GM18873 (cell line): ENCODE data around the gene ITGAE.

ENCODE experiments used
- ATAC-seq: cut with Tn5 transposase; IDR thresholded peaks from one replicate; pipeline ENCODE4 v1.9.1; 2021; ENCODE audit warnings: mild to moderate bottlenecking, moderate library complexity, moderate number of reproducible peaks; ENCODE audit not compliant: unreplicated experiment, low FRiP score

ITGAE gene

GRCh38 chr17:3762922-3763776 is 37.8 kb downstream of the ITGAE start:
- ATAC-seq, result no peak

GRCh38 chr17:3761918-3762380 is 39.0 kb downstream of the ITGAE start:
- ATAC-seq, result no peak

GRCh38 chr17:3761036-3761917 is 39.7 kb downstream of the ITGAE start:
- ATAC-seq, result no peak

DNA sequence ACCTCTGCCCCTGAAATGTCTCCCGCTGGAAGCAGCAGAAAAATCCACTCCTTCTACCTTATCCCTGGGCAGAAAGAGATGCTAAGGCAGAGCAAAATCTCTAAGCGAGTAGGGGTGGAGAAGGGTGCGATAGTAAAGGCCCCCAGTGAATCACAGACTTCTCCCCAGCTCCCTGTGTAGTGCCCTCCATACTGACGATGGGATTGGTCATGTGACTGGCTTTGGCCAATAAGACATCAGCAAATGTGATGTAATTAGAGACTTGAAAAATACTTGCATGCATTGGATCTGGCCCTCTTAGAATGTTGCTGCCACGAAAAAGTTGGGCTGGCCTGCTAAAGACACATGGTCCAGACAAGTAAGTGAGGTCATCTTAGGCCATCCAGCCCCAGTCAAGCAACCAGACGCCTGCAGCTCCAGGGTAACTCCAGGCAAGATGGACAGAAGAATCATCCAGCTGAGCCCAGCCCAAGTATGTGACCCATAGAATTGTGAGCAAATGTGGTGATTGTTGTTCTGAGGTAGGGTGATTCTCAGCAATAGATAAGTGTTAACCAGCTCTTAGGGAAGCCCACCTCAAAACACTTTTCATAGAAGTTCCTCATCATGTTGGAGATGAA is 41.3 kb downstream of the ITGAE start:
- no peak for ATAC-seq

GRCh38 chr17:3755335-3756030 is 45.5 kb downstream of the ITGAE start:
- no peak for ATAC-seq

DNA sequence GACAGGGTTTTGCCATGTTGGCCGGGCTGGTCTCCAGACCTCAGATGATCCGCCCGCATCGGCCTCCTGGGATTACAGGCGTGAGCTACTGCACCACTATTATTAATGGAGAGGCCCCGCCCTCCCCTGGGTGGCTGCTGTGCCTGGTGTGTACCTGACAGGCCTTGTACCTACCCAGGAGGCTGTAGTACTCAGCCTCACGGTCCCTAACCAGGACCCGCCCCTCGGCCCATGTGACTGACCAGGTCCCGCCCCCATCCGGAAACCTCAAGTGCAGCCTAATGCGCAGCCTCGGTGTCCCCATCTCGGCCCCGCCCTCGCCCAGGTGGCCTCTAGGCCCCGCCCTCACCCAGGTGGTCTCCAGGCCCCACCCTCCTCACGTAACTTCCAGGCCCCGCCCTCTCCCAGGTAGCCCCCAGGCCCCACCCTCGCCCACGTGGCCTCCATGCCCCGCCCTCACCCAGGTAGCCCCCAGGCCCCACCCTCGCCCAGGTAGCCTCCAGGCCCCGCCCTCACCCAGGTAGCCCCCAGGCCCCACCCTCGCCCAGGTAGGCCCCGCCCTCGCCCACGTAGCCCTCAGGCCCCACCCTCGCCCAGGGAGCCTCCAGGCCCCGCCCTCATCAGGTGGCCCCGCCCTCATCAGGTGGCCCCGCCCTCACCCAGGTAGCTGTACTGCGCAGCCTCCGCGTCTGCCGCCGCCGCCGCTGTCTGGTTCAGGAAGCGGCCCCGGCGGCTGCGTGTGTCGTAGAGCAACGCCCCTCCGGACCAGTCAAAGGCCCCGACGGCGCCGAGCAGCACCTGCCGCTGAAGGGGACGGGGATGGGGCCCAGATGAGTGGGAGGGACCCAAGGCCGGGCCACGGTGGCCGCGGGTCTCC is 46.3 kb downstream of the ITGAE start:
- no peak for ATAC-seq

DNA sequence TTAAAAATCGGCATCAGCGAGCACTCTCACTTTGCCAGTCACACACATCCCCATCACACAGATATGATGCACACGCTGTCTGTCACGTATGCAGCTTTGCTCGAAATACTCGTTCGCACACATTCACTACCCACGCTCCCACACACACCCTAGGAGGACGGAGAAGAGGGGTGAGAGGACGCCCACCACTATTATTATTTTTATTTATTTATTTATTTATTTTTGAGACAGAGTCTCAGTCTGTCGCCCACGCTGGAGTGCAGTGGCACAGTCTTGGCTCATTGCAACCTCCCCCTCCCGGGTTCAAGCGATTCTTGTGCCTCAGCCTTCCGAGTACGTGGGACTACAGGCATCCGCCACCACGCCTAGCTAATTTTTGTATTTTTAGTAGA is 46.9 kb downstream of the ITGAE start:
- ATAC-seq, result no peak

- ATAC-seq, result no peak
These were observed 47.4 kb downstream of the ITGAE start for GRCh38 chr17:3753624-3754023.

DNA sequence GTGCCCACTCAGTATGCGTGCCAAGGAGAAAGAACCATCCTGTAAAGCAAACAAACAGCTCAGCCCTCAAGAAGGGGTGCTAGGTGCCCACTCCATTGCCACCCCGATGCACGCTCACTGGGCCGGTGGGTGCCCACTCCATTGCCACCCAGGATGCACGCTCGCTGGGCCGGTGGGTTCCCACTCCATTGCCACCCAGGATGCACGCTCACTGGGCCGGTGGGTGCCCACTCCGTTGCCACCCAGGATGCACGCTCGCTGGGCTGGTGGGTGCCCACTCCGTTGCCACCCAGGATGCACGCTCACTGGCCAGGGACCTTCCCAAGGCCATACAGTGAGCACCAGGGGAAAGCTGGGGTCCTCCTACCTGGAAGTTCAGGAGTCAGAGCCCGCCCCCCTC is 49.2 kb downstream of the ITGAE start:
- ATAC-seq, result no peak

DNA sequence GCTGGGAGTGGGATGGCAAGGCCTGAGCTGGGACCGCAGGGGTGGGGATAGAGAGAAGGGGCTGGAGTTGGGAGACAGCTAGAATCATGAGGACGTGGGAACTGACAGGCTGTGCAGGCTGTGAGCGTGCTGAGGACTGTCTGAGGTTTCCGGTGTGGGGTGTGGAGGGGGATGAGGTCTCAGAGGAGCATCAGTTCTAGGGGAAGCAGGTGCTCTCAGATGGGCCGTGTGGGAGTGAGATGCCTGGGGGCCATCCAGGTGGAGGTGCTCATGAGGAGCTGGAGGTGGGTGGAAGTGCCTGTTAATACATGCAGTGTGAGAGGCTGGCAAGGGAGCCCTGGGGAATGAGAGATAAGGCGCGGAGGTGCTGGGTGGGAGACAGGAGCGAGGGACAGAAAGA is 50.1 kb downstream of the ITGAE start:
- ATAC-seq, result no peak

- ATAC-seq, result no peak
These were observed 50.7 kb downstream of the ITGAE start for GRCh38 chr17:3750296-3750695.

- no peak for ATAC-seq
These were observed 52.4 kb downstream of the ITGAE start for GRCh38 chr17:3748576-3748975.

DNA sequence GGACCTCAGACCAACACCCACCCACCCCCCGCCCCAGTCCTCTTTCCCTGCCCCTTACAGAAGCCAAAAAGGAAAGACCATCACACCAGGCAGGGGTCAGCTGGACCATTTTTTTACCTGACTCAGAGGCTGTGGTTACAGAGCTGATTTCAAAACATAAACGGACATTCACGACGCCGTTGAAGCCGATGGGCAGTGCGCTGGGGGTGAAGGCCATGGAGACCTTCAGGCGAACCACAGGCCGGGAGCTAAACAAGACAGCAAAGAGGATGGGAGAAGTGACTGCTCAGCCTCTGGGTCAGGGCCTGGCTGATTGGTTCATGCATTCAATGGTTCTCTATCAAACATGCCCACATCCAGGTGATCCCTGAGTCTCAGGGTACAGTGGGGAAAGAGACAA is 53.2 kb downstream of the ITGAE start:
- no peak for ATAC-seq

DNA sequence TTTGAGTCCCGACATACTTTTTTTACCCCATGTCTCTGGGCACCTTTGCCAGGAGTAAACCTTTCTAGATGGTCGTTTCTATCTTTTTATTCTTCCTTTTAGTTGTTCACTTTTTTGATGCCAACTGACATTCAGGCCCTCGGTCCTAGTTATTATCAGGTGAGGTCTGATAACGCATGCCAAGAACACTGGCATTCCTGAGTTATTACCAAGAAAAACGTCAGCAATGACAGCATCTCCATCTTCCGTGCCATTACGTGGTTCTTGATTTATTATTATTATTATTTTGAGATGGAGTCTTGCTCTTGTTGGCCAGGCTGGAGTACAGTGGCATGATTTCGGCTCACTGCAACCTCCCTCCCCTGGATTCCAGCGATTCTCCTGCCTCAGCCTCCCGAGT is 55.9 kb downstream of the ITGAE start:
- no peak for ATAC-seq

DNA sequence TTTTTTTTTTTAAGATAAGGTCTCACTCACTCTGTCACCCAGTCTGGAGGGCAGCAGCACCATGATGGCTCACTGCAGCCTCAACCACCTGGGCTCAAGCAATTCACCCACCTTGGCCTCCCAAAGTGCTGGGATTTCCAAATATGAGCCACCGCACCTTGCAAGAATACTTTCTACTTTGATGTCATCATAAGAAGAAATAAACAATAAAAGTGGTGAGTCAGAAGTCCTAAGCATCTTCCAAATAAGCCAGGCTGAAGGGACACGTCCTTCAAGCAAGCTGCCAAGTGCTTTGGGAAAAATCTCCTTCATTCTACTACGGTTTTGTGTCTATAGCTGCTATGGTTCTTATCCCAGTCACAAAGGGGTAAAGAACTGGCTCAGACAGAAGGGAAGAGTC is 57.0 kb downstream of the ITGAE start:
- no peak for ATAC-seq

DNA sequence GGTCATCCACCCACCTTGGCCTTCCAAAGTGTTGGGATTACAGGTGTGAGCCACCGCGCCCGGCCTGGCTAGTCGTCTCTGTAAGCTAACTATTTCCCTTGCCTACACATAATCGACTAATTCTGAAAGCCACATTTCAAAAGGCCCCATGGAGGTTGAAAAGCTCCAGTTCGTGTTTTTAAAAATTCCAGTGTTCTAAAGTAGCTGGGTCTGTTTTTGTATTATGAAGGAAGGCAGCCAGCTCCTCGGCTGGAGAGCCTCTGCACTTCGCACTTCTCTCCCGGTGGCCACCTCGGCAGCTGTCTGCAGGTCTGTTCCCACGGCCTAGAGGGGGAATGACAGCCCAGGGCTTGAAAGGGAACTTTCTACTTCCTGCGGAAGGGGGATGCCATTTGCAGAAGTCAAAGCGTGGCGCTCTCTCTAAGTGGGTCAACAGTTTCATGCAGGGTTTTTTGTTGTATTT is 60.3 kb downstream of the ITGAE start:
- ATAC-seq, result no peak

GRCh38 chr17:3739422-3740124 is 61.4 kb downstream of the ITGAE start:
- ATAC-seq, result no peak

DNA sequence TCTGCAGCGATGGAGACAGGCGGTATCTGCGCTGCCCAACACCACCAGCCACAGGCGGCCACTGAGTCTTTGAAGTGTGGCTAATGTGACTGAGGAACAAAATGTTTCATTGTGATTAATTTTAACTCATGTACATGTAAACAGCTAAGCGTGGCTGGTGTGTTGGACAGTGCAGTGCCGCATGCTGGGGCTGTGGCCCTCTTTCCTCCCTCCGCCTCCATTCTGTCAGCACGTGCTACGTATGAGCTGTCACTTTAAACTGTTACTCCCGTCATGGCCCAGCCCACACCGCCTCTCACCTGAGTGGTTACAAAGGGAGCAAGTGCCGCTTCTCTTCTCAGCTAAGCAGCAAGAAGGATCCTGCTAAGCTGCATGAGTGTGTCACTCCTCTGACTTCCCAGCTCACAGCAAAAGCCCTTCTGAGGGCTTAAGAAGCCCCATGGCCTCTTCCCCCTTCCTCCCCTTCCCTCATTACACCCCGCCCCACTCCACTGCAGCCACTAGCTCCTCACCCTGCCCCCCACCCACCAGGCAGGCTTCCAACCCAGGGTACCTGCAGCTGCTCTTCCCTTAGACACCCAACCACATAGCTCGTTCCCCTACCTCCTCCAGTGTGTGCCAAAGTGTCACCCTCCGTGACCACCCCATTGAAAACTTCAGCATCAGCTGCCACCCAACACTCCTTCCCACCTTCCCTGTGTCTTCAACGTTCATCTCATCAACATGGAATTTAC is 62.3 kb downstream of the ITGAE start:
- no peak for ATAC-seq
